DMS 273 treated with DMSO at 0.1 percent for 48 hours (cell line): ENCODE data around the gene IQGAP2.
"Not testable (repeated sequence)": the region's sequence is repeated elsewhere in the genome, so short reads cannot be mapped to it uniquely, and the experiment has no call there.

ENCODE experiments used
- DNase-seq: peaks from one replicate; lab custom pipeline; 2025; lab: John Stamatoyannopoulos, UW

IQGAP2 gene, protein sequence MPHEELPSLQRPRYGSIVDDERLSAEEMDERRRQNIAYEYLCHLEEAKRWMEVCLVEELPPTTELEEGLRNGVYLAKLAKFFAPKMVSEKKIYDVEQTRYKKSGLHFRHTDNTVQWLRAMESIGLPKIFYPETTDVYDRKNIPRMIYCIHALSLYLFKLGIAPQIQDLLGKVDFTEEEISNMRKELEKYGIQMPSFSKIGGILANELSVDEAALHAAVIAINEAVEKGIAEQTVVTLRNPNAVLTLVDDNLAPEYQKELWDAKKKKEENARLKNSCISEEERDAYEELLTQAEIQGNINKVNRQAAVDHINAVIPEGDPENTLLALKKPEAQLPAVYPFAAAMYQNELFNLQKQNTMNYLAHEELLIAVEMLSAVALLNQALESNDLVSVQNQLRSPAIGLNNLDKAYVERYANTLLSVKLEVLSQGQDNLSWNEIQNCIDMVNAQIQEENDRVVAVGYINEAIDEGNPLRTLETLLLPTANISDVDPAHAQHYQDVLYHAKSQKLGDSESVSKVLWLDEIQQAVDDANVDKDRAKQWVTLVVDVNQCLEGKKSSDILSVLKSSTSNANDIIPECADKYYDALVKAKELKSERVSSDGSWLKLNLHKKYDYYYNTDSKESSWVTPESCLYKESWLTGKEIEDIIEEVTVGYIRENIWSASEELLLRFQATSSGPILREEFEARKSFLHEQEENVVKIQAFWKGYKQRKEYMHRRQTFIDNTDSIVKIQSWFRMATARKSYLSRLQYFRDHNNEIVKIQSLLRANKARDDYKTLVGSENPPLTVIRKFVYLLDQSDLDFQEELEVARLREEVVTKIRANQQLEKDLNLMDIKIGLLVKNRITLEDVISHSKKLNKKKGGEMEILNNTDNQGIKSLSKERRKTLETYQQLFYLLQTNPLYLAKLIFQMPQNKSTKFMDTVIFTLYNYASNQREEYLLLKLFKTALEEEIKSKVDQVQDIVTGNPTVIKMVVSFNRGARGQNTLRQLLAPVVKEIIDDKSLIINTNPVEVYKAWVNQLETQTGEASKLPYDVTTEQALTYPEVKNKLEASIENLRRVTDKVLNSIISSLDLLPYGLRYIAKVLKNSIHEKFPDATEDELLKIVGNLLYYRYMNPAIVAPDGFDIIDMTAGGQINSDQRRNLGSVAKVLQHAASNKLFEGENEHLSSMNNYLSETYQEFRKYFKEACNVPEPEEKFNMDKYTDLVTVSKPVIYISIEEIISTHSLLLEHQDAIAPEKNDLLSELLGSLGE (N-terminal part only)

DNA sequence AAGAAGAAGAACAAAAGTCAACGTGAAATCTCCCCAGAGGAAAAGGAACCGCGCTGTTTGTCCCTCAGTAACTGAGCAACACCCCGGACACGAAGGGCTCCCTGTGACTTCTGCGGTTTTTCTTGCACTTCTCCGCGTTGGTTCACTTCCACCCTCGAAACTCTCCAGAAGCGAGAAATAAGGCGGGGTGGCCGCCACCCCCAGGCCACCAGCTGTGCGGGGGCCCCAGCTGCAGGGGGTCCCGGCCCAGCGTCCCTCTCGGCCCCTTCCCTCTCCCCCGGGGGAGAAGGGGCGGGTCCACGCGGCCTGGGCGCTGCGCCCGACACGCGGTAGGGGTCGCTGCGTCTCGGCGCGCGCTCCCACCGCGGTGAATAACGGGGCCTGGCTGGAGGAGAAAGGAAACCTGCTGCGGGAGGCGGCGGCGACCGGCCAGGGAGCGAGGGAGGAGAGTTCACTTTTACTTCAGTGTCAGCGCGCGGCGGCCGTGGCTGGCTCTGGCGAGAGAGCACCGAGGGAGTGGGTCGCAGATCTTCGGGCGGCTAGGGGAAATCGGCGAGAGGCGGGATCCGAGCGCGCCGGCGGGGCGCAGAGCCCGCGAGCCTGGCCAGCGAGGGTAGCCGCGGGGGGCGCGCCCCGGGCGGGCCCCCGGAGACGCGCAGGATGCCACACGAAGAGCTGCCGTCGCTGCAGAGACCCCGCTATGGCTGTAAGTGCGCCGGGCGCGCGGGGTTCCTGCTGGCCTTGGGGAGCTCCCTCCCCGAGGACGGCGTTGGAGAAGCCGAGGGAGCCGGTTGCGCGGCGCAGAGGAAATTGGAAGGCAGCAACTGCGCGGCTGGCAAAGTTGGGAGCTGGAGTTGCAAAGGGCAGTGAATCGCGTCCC, at the start of gene IQGAP2:
IQGAP2 (plus strand) TSS at position 400 of the 880 bp plus-strand sequence; CDS start at position 661, 261 bp downstream.
- peak; percentile 41 for DNase-seq

DNA sequence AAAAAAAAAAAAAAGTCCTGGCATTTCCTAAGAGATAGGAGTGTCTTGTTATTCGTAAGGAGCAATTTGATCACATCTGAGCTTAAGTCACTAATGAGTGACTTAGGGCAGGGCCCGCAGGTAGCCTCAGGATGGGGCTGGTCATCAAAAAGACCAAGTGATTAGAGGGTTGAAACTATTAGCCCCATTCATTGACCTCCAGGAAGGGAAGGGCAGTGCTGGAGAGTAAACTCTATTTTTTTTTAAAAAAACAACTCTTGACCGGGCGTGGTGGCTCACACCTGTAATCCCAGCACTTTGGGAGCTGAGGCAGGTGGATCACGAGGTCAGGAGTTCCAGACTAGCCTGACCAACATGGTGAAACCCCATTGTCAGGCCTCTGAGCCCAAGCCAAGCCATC, 46.2 kb upstream of the IQGAP2 start:
- DNase-seq = no peak

DNA sequence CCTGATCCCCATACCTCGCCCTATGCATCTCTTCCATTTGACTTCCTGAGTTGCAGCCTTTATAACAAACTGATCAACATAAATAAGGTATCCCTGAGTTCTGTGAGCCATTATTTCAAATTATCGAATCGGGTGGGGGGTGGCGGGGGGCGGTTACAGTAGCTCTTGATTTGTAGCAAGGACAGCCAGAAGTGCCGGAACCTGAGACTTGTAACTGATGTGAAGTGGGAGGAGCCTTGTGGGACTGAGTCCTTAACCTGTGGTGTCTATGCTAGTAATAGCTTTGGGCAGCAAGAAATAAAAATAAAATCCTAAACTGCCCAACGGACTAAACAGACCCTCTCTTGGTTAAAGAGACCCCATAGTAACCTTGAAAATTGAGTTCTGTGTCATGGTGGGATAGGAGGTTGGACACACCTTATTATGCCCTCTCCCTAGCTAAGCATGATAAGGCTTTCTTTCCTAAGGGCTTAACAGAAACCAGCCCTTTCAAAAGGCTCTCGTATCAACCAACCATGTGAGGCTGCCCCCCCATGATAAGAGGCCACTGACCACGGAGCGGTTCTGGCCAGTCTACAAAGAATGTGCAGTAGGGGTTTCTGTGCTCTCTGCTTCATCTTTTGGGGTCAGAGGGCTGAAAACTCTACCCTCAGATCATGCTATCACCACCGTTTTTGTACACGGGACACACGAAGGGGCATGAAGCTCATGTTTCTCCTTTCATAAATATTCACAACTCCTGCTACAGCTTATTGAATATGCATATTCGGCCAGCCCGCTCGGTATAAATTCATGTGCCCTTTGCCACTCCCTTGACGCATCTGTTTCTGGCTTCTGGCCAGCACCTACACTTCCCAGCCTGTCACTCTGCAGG, 39.5 kb upstream of the IQGAP2 start:
- peak; percentile 52 for DNase-seq

DNA sequence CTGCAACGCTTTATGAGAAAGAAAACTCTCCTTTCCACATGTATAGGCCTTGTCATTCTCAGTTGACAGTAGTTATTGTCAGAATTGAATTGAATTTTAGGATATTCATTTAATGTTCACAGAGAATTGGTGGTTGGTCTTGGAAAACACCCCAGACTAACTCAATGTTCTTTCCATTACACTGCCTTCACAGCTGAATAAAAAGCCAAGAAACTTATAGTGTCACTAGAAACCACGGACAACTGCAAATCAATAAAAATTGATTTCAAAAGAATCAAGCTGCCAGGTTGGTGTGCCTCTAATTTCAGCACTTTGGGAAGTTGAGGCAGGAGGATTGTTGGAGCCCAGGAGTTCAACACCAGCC, 38.9 kb upstream of the IQGAP2 start:
- DNase-seq = no peak

DNA sequence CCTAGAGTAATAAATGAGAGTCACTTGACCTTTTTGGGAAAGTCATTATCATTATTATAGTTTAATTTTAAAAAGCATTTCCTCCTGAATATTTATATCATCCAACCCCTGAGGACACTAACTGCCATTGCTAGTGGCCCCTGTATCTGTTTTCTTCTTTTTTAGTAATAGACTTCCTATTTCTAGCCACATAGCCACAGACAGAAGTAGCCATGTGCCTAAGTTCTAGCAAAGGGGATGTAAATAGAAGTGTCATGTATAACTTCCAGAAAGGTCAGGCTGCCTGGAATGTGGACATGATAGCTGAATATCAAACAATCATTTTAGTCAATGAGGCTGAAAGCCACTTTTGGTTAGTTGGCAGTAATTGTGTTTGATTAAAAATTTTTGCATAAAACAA, 37.5 kb upstream of the IQGAP2 start:
- DNase-seq = no peak

DNA sequence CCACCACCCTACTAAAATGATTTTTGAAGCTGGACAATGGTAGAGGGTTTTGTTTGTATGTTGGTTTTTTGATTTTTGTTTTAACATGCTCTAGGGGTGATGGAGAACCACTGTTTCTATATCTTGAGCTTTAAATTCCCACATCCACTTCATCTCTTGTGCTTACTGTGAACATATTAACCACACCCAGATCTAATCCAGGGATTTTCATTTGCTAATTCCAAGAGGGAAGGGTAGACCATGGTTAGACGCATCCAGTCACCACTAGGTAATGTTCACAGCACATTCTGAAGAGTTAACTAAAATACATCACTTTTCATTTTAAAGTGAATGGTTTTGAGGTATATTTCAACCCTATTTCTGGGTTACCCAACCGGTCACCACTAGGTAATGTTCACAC, 36.5 kb upstream of the IQGAP2 start:
- no peak for DNase-seq

DNA sequence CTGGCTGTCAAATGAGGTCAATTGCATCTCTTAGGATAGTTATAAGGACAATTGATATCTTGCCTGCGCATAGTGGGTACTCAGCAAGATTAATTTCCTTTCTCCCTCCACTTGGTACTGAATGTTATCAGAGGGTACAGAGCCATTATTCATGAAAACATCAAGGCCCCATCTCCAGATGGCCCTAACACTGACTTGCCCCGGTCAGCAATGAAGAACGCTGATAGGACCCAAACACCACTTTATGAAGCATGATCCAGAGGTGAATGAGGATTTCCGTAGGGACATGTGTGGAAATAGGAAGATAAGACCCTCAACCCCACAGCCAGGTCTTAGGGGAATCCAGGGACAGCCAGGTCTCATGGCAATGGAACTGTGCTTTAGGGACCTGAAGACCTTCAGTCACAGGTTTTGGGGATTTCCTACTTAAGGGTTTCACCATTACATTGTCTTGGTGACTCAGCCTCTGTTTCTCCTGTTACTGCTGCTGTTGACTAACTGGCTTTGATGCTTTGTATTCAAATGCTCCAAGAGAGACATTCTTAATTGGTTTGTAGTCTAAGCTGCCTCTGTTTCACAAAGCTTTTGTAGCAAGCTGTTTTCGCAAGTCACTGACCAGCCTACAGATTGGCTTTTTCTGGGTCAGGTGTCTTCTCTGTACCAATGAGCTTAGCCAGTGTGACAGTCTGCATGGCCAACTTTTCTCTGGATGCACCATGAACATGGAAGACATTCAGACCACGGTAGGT, 35.3 kb upstream of the IQGAP2 start:
- no peak for DNase-seq

DNA sequence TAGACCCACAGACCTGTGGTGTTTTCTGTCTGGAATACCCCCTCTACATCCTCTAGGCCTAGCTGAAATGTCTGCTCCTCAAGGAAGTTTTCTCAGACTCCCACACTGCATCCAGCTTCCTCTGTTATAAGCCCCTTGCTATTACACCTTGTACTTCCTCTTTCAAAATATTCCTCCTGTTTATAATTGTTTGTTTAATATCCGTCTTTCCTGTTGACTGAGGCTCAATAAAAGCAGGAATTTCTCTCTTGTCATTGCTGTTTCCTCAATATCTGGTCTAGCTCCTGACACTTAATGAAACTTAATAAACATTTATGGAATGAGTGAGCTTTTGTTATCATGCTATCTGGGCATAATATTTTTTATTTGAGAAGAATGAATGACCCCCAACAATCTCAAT, 34.1 kb upstream of the IQGAP2 start:
- no peak for DNase-seq

DNA sequence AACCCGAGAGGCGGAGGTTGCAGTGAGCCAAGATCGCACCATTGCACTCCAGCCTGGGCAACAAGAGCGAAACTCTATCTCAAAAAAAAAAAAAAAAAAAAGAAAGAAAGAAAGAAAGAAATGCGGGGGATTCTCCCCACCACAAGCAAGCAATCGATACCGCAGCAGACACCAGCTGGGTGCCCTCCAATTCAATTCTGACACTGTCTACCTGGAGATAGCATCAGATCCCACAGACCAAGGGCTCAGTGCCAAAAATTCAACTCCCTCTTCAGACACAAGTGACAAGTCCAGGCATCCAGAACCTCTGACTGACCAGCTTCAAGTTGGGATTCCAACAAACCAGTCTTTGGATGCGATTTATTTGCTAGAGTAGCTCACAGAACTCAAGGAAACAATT, 33.4 kb upstream of the IQGAP2 start:
- DNase-seq = not testable (repeated sequence)

DNA sequence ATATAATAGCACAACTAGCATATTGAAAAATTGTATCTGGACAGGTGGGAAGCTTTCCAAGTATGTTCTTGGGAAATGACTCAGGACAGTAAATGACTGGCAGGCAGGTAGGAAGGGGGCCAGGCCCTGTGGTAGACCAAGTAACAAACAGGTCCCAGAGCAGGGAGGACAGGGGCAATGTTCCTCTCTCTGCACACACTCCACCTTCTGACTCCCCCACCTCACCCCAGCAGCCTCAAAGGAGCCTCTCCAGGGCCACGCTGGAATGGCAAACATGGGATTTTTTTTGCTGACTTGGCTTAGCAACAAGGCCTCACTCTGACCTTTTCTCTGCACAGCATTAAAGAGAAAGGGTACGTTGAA, 31.1 kb upstream of the IQGAP2 start:
- no peak for DNase-seq

DNA sequence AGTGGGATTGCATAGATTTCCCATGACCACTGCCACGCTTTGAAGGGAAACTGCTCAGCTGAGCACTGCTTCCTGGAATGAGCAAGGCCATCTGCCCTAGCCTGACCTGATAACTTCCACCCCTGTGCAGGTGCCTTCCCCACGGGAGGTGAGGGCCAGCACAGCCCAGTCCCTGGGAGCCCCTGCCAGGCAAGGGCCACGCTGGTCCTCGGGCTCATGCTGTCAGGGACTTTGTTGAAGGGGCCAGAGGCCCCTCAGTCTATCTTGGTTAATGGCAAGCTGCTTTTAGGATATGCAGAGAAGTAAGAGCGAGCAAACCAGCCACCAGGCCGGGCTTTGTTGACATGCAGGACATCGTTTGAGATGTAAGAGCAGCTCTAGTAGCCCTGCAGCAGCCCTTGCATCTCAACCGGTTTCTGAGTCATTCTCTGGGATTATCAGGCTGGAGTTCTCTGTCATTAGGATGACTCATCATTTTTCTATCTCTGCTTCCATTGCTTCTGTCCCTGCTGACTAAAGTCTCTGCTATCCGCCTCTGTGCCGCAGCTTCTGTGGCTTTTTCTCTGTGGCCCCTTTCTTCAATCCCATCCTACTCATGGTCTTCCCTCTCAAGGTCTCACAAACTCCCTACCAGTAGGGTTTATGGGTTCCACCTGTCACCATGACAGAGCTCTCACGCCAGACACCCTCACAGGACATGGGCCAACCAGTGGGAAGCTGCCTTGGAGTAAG, 30.6 kb upstream of the IQGAP2 start:
- DNase-seq = peak; percentile 2

DNA sequence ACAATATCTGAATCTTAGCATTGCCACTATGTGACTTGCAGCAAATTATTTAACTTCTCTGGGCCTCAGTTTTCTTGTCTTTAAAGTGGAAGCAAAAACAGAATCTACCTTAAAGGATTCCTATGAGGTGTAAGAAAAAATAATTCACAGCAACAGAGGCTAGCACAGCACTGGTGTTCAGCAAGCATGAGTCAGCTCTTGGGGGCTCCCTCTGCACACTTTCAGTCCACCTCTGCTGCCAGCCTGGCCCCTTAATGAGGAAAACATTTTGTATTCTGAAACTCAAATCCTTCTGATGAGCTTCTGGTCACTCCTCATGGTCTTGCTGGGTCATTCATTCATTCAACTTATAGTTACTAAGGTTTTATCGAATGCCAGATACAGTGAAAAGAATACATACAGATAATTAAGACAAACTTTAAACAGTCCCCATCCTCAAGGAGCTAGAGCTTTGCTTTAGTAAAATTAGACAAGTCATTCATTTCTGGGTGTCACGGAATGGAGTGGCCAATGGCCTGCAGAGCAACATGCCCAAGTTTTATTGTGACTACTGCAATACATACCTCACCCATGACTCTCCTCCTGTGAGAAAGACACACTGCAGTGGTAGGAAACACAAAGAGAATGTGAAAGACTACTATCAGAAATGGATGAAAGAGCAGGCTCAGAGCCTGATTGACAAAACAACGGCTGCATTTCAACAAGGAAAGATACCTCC, 26.8 kb upstream of the IQGAP2 start:
- no peak for DNase-seq

DNA sequence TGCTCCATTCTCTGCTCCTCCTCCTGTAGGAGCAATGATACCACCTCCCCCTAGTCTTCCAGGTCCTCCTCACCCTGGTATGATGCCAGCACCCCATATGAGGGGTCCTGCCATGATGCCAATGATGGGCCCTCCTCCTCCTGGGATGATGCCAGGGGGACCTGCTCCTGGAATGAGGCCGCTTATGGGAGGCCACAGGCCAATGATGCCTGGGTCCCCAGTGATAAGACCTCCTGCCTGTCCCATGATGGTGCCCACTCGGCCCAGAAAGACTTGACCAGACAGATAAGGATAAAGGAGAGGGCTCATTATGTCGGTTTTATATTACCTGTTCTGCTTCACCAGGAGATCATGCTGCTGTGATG, 26.2 kb upstream of the IQGAP2 start:
- no peak for DNase-seq

DNA sequence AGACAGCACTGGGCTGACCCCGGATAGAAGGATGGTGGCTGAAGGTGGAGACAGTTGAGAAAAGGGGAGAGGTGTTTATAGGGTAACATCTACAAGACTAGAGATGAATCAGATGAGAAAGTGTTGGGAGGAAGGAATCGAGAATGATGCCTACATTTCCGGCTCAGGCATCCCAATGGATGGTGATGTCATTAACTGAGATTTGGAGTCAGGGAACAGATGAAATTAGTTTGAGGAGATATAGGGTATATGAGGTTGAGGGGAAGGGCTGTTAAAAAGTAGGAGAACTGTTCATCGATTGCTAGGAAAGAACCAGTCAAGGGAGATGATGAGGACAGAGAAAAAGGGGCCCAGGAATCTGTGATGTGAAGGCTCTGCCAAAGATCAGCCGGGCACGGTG, 24.7 kb upstream of the IQGAP2 start:
- DNase-seq = no peak

DNA sequence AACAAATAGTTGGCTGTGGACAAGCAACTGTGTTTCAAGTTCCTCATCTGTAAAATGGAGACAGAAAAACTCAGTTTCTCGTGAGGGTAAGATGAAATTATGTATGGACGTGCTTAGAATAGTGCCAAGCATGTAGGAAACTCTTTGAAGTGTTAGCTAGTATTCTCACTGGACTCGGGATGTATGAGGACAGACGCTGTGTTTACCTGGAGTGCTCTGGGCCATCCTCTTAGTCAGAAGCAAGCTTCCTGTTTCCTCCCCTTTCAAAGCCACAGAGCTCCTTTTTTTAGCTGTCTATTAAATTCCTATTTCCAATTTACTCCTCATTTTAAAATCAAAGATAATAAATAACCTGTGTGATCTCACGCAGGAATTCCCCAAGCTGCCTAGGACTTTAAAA, 23.8 kb upstream of the IQGAP2 start:
- no peak for DNase-seq

DNA sequence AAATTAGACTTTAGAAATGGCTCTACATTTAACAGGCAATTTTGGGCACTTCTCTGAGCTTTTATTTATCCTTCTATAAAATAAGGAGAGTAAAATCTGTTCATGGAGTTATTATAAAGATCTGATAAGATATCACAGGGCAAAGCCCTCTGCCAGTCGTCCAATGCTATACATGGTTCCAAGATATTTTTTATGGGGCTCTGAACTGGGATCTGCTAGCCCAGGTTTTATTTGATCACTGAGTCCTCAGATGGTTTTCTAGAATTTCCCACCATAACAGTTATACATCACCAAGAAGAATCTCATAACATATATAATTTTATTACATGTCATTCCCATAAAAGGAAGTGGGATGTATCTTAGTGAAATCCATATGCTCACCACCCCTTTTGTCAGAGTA, 23.2 kb upstream of the IQGAP2 start:
- DNase-seq = no peak

DNA sequence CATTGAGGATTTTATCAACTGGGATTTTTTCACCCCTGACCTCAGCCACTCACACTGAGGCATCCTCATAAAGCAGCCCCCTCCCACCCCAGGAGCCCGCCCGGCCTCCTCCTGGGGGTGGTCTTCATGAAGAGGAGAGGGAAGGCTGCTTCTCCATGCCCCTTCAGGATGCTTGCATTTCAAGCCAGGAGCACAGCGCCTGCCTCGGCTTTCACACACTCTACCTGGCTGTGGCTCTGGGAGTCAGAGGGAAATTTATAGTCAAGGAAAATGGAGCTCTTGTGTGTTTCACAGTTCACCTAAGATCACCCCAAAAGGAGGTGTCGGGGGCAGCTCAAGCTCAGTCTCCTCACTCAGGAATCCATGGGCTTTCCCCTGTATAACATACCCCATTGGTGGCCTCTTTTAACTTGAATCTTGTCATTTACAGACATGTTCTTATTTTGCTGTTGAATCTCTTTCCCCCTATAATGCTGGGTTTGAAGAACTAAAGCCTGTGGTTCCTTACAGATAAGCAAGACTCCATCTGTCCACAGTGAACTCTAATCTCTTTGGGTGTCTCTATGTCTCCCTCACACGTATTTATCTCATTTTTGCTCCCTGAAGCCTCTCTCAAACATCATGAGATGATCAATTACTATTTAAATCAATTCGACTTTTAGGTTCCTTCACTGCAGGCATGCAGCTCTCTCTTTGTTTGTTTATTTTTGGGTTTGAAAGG, 22.6 kb upstream of the IQGAP2 start:
- no peak for DNase-seq
